Spinal cord (tissue), 10 donors: Measurements from ENCODE around the gene CAST. TPM values are rescaled to one million over a fixed set of nuclear protein-coding genes. Genes with fewer than 3 reads are reported as not detected.
"Not testable (repeated sequence)": the region's sequence is repeated elsewhere in the genome, so short reads cannot be mapped to it uniquely, and the experiment has no call there.

Experiments
- DNase-seq, 6 donors: peaks; one replicate each; pipeline versions ENCODE4 v3.0.0 to v3.0.0-alpha.2; 2013 to 2015; ENCODE audit warnings: low spot score in 6 of 6, low read depth in 4 of 6
- H3K27ac ChIP-seq: one replicate; pipeline ENCODE4 v1.5.1; 2013; ENCODE audit warnings: low read depth, low read length, control low read depth
- H3K27me3 ChIP-seq: one replicate; pipeline ENCODE4 v1.6.1; 2013; ENCODE audit warnings: low read length; ENCODE audit not compliant: control insufficient read depth, insufficient read depth
- H3K36me3 ChIP-seq: one replicate; pipeline ENCODE4 v1.6.1; 2013; ENCODE audit warnings: low read length; ENCODE audit not compliant: control insufficient read depth, insufficient read depth
- H3K4me1 ChIP-seq: one replicate; pipeline ENCODE4 v1.6.1; 2013; ENCODE audit warnings: low read length; ENCODE audit not compliant: control insufficient read depth, insufficient read depth
- H3K4me3 ChIP-seq: one replicate; pipeline ENCODE4 v1.5.1; 2013; ENCODE audit warnings: low read depth, low read length, control low read depth
- H3K9me3 ChIP-seq: one replicate; pipeline ENCODE4 v1.6.1; 2013; ENCODE audit warnings: low read length; ENCODE audit not compliant: control insufficient read depth, insufficient read depth
- WGBS: methylation state at CpG from one replicate; pipeline ENCODE4 v1.1.5; 2013; ENCODE audit warnings: missing lambda C conversion rate; ENCODE audit not compliant: insufficient coverage; 5-methylcytosine and 5-hydroxymethylcytosine counted together
- polyA plus RNA-seq, 2 donors: library from polyadenylated mRNA; unstranded; fragments of 120-200 nt; gene quantifications; one replicate each; pipeline ENCODE4 v1.2.1, GENCODE V29; 2013; ENCODE audit not compliant: insufficient read length in 2 of 2
- total RNA-seq, 2 donors: library from RNA; depleted of rRNA in 1 of 2; stranded (reverse); fragments of 120-200 nt in 1 of 2; fragments of >200 nt in 1 of 2; gene quantifications; one replicate each; pipeline versions ENCODE4 v1.2.3 to v1.2.4, GENCODE V29; 2013 to 2014
- donor health status: healthy.

The CAST gene
- total and polyA plus RNA-seq, 4 donors, result 51.7 to 118 (median 64.3) TPM

DNA sequence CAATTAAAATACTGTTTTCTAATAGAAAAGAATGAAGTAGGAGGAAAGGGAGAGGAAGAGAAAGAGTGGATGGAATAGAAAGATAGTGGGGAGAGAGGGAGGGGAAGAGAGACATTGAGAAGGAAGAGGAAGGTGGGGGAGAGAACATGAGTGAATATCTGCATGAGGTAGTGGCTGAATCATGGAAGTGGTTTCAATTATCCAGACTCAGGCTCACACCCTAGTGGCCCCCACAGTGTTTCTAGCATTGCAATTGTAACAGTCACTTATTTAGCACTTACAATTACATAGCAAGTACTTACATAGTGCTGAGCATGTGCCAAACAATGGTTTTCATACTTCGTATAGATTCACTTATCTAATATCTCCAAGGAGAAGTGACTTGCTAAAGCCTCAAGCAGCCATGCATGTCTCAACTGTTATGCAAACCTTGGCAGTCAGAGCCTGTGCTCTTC lies 72.7 kb downstream of the CAST start:
- Histone ChIP-seq H3K27me3 (no peaks in the 10 kb centered on the region), H3K4me1 (no peaks in the 10 kb centered on the region), H3K27ac (no peak overlapping the region), H3K9me3 (no peaks in the 10 kb centered on the region), H3K4me3 (no peak overlapping the region), H3K36me3 (peaks cover 7% of the 10 kb centered on the region)
- no peak for DNase-seq
- 80% methylated on average over 1 of the region's 1 CpG for WGBS

DNA sequence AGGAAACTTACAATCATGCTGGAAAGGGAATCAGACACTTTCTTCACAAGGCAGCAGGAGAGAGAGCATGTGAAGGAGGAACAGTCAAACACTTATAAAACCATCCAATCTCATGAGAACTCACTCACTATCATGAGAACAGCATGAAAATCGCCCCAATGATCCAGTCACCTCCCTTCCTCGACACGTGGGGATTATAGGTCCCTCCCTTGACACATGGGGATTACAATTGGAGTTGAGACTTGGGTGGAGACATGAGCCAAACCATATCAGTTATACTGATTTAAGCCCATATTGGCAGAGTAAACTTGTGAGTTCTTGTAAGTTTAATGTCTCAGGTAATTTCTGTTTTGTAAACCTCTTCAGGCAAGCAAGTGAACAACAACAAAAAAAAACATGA lies 74.8 kb downstream of the CAST start:
- DNase-seq, result no peak
- Histone ChIP-seq H3K27ac (no peak overlapping the region), H3K4me1 (no peaks in the 10 kb centered on the region), H3K4me3 (no peak overlapping the region), H3K36me3 (peaks cover 7% of the 10 kb centered on the region), H3K9me3 (no peaks in the 10 kb centered on the region), H3K27me3 (no peaks in the 10 kb centered on the region)
- no CpG with 5 or more reads among the region's 3 CpGs for WGBS

DNA sequence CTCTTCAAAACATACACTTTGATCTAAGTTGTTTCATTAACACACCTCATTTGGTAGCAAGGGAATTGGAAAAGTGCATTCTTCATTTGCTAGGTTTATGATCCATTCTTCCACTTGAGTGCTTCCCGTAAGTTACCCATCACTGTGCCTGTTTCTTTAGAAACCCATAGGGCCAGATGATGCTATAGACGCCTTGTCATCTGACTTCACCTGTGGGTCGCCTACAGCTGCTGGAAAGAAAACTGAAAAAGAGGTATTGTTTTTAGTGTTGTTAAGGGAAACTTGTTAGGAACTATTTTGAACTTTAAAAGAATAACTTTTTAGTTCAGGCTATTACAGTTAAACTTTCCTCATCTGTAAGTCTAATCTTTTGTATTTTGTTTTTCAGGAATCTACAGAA lies 78.9 kb downstream of the CAST start:
- H3K4me3 ChIP-seq, result no peak overlapping the region
- WGBS, result 100% methylated on average over 1 of the region's 3 CpGs
- no peaks in the 10 kb centered on the region for H3K27me3 ChIP-seq
- H3K27ac ChIP-seq, result no peak overlapping the region
- no peak for DNase-seq
- H3K36me3 ChIP-seq, result peaks cover 14% of the 10 kb centered on the region
- no peaks in the 10 kb centered on the region for H3K9me3 ChIP-seq
- no peaks in the 10 kb centered on the region for H3K4me1 ChIP-seq

DNA sequence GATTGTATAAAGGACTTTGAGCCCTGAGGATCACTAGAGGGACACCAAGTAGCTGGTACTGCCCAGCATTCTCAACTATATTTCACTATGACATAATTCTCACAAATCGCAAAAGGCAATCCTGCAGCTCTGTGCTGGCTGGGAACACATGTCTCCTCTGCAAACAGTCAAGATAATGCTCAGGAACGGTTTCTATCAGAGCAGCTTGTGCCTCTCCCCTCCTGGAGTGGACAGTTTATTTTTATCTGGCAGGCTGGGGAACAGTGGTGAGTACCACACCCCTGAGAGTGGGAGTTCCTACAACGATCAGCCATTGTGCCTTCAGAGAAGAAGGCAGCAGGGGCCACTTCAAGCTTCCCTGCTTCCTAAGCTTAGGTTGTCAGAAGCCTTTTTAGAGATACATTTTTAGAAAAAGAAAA lies 79.7 kb downstream of the CAST start:
- WGBS, result 69% methylated on average over 3 of the region's 3 CpGs
- DNase-seq, result no peak

DNA sequence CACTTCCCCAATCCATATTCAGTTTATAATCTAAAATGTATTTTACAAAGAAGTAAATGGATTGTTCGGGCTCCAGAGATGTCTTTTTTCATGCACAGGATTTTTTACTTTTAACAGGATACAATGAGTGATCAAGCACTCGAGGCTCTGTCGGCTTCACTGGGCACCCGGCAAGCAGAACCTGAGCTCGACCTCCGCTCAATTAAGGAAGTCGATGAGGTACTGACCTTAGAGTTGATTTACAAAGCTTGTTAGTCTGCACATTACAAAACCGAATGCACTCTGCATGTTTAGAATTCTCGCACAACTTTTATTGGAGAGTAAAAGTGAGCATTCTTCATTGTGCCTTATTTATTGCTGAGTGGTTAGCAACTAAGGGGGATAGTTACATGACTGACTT lies 80.4 kb downstream of the CAST start:
- H3K4me3 ChIP-seq, result no peak overlapping the region
- H3K27me3 ChIP-seq, result no peaks in the 10 kb centered on the region
- H3K4me1 ChIP-seq, result no peaks in the 10 kb centered on the region
- peaks cover 14% of the 10 kb centered on the region for H3K36me3 ChIP-seq
- 57% methylated on average over 3 of the region's 9 CpGs for WGBS
- no peaks in the 10 kb centered on the region for H3K9me3 ChIP-seq
- H3K27ac ChIP-seq, result no peak overlapping the region
- DNase-seq, result no peak

More for the DNA sequence above, 79.7 kb downstream of the CAST start:
- Histone ChIP-seq H3K36me3 (peaks cover 14% of the 10 kb centered on the region), H3K4me3 (no peak overlapping the region), H3K27ac (no peak overlapping the region), H3K27me3 (no peaks in the 10 kb centered on the region), H3K9me3 (no peaks in the 10 kb centered on the region), H3K4me1 (no peaks in the 10 kb centered on the region)

DNA sequence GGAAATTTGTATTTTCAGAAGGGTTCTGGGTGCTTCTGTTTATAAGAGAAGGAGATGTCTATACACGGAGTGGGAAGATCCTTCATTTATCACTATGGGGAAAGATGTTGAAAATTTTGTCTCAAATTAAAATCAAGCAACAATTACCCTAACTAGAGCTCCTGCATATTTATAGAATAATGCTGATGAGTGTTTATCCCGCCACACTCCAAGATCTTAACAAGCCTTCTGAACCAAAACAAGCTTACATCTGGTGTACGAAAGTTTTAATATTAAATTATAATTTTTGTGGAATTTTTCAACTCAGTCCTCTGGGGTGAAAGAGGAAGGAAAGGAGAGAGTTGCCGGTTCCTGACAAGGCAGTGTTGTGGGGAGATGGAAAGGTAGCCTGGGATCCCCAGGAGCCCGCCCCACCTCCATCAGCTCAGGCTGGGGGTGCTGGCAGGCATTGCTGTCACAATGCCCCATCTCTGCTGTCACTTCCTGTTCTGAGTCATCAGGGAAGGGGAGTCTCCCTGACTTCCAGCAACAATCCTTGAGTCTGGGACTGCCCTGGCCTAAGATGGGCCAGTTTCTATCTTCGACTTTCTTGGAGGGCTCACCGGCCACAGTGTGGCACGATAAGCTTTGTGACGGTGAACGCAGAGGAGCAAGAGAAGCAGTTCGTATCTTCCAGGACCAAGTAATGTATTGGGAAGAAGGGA lies 81.0 kb downstream of the CAST start:
- no peak overlapping the region for H3K4me3 ChIP-seq
- H3K27ac ChIP-seq, result no peak overlapping the region
- 96% methylated on average over 4 of the region's 11 CpGs for WGBS
- H3K9me3 ChIP-seq, result no peaks in the 10 kb centered on the region
- peaks cover 10% of the 10 kb centered on the region for H3K36me3 ChIP-seq
- no peaks in the 10 kb centered on the region for H3K27me3 ChIP-seq
- no peaks in the 10 kb centered on the region for H3K4me1 ChIP-seq
- DNase-seq, result no peak

DNA sequence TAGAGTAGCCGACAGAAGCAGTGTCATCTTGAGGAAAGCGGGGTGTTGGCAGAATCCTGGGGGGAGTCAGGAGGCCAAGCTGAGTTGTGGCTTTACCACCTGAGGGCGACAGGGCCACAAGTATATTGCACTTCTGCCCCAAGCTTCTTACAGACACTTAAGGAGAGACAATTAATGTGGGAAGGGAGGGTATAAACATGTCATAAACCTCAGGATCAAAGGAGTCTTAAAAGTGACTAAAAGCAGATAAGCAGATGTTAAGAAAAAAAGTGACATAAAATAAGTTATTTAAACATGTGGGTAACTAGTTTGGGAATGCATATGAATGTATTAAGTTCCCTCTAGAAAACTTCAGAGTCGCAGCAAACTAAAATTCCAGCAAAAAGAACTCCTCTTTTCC lies 81.6 kb downstream of the CAST start:
- WGBS, result no CpG with 5 or more reads among the region's 4 CpGs

DNA sequence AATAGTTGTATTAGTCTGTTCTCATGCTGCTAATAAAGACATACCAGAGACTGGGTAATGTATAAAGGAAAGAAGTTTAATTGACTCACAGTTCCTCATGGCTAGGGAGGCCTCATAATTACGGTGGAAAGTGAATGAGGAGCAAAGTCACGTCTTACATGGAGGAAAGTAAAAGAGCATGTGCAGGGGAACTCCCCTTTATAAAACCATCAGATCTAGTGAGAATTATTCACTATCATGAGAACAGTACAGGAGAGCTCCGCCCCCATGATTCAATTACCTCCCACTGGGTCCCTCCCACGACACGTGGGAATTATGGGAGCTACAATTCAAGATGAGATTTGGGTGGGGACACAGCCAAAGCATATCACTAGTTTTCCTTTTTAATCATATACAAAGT lies 82.0 kb downstream of the CAST start:
- not testable (repeated sequence) for H3K9me3 ChIP-seq, H3K27ac ChIP-seq, DNase-seq, H3K36me3 ChIP-seq, H3K4me1 ChIP-seq, H3K27me3 ChIP-seq, H3K4me3 ChIP-seq
- WGBS, result no CpG with 5 or more reads among the region's 5 CpGs

More for the DNA sequence above, 81.6 kb downstream of the CAST start:
- no peak overlapping the region for H3K27ac ChIP-seq
- no peaks in the 10 kb centered on the region for H3K27me3 ChIP-seq
- no peak overlapping the region for H3K4me3 ChIP-seq
- peaks cover 7% of the 10 kb centered on the region for H3K36me3 ChIP-seq
- H3K9me3 ChIP-seq, result no peaks in the 10 kb centered on the region
- H3K4me1 ChIP-seq, result no peaks in the 10 kb centered on the region
- DNase-seq, result no peak

DNA sequence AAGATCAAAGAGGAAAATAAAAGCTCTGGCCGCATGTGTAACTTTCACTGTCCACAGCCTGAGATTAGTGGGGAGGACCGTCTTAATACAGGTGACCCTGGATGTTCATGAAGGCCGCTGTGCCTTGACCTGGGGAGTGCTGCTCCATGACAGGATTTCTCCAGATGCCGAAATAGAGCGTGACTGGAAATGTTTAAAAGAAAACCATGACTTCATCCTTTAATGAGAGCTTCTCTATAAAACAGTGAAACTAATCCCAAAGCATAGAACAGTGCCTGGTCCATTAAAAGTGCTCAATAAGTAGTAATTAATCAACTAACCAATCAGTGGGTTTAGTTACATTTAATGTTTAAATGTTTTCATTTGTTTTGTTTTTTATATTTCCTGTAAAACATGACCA lies 82.8 kb downstream of the CAST start:
- Histone ChIP-seq H3K27ac (no peak overlapping the region), H3K36me3 (peaks cover 7% of the 10 kb centered on the region), H3K9me3 (no peaks in the 10 kb centered on the region), H3K27me3 (no peaks in the 10 kb centered on the region), H3K4me1 (no peaks in the 10 kb centered on the region), H3K4me3 (no peak overlapping the region)
- whole genome bisulfite sequencing, result 100% methylated on average over 2 of the region's 5 CpGs
- no peak for DNase-seq

DNA sequence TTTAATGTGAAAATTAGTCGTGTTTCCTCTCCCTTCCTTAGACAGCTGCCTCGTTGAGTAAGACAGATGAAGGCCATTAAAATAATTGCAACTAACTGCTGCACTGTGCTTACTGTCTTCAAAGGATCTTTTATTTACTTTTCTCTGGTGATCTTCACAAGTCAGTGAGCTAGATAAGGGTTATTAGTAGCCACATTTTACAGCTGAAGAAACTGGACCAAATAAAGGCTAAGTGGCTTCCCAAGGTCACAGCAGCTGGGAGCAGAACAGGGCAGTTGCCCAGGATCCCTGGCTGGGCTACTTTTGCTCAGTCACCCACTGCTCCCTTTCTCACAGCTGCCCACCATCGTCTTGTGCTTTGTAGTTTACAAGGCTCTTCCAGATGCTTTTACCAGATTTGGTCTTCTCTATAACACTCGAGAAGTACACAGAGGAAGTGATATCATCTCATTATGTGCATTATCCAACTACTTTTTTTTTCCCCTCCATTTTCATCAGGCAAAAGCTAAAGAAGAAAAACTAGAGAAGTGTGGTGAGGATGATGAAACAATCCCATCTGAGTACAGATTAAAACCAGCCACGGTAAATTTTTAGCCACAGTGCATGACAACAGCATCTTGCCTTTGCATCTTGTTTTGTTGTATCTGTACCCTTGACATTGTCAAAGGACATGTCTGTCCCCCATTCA lies 83.8 kb downstream of the CAST start:
- H3K9me3 ChIP-seq, result no peaks in the 10 kb centered on the region
- H3K27ac ChIP-seq, result no peak overlapping the region
- DNase-seq, result no peak
- H3K4me1 ChIP-seq, result no peaks in the 10 kb centered on the region
- WGBS, result 86% methylated on average over 2 of the region's 5 CpGs
- H3K36me3 ChIP-seq, result peaks cover 7% of the 10 kb centered on the region
- no peaks in the 10 kb centered on the region for H3K27me3 ChIP-seq
- no peak overlapping the region for H3K4me3 ChIP-seq
